H1 (cell line): ENCODE measurements around the gene STIM1.

ENCODE experiments used
- CHD1 ChIP-seq: IDR thresholded peaks from 2 replicates; pipeline ENCODE4 v1.6.1; 2012; ENCODE audit warnings: low read depth, low read length, improper control_type of control experiment
- CHD2 ChIP-seq: IDR thresholded peaks from 2 replicates; pipeline ENCODE4 v1.6.1; 2012; ENCODE audit warnings: low read length, improper control_type of control experiment
- EP300 ChIP-seq, 2 experiments: IDR thresholded peaks; 1 replicate in 1 of 2; 2 replicates in 1 of 2; pipeline ENCODE4 v1.6.1; 2011 to 2012; ENCODE audit warnings: low read depth in 2 of 2, low read length in 2 of 2, mild to moderate bottlenecking in 2 of 2, borderline replicate concordance in 1 of 2, inconsistent platforms in 1 of 2, moderate library complexity in 1 of 2
- EZH2 ChIP-seq: fragments of 200-600 bp; sonication (generic); IDR thresholded peaks from 2 replicates; pipeline ENCODE4 v1.7.1; 2012; ENCODE audit warnings: low read depth, mild to moderate bottlenecking, moderate library complexity, low read length, inconsistent platforms; ENCODE audit not compliant: severe bottlenecking
- JUN ChIP-seq: IDR thresholded peaks from 2 replicates; pipeline ENCODE4 v1.6.1; 2011; ENCODE audit warnings: low read depth, mild to moderate bottlenecking, improper control_type of control experiment, low read length
- JUND ChIP-seq: IDR thresholded peaks from 2 replicates; pipeline ENCODE4 v1.6.1; 2011; ENCODE audit warnings: mild to moderate bottlenecking, improper control_type of control experiment, low read length
- POLR2A ChIP-seq, 2 experiments: IDR thresholded peaks; 1 replicate in 1 of 2; 2 replicates in 1 of 2; pipeline ENCODE4 v1.6.1; 2011; ENCODE audit warnings: low read depth in 2 of 2, low read length in 2 of 2, mild to moderate bottlenecking in 2 of 2; ENCODE audit errors: control extremely low read depth in 1 of 2
- POLR2AphosphoS5 ChIP-seq: IDR thresholded peaks from 2 replicates; pipeline ENCODE4 v1.6.1; 2011; ENCODE audit warnings: low read depth, low read length
- RAD21 ChIP-seq, 2 experiments: IDR thresholded peaks in 1 of 2; conservative IDR thresholded peaks in 1 of 2; 2 replicates each; pipeline ENCODE4 v1.6.1; 2011; ENCODE audit warnings: low read depth in 2 of 2, low read length in 2 of 2, improper control_type of control experiment in 1 of 2, inconsistent platforms in 1 of 2, mild to moderate bottlenecking in 1 of 2, moderate library complexity in 1 of 2
- SP2 ChIP-seq: IDR thresholded peaks from 2 replicates; pipeline ENCODE4 v1.6.1; 2012; ENCODE audit warnings: mild to moderate bottlenecking, low read length, inconsistent platforms
- TF ChIP-seq, protein P1 (sequence below), 3 experiments: IDR thresholded peaks; 1 replicate in 2 of 3; 2 replicates in 1 of 3; pipeline versions ENCODE4 v1.5.1 to v1.6.1; 2011; ENCODE audit warnings: low read length in 3 of 3, mild to moderate bottlenecking in 3 of 3, inconsistent platforms in 2 of 3, low read depth in 1 of 3, moderate library complexity in 1 of 3; ENCODE audit not compliant: insufficient read depth in 1 of 3; ENCODE audit errors: control extremely low read depth in 1 of 3
- TF ChIP-seq, protein P2 (sequence below): IDR thresholded peaks from 2 replicates; pipeline ENCODE4 v1.6.1; 2011; ENCODE audit warnings: low read depth, mild to moderate bottlenecking, low read length; ENCODE audit not compliant: insufficient read depth
- TF ChIP-seq, protein P3 (sequence below): IDR thresholded peaks from 2 replicates; pipeline ENCODE4 v1.6.1; 2012; ENCODE audit warnings: inconsistent platforms
- TF ChIP-seq, protein P4 (sequence below): IDR thresholded peaks from 2 replicates; pipeline ENCODE4 v1.6.1; 2012; ENCODE audit warnings: low read length, inconsistent platforms

DNA sequence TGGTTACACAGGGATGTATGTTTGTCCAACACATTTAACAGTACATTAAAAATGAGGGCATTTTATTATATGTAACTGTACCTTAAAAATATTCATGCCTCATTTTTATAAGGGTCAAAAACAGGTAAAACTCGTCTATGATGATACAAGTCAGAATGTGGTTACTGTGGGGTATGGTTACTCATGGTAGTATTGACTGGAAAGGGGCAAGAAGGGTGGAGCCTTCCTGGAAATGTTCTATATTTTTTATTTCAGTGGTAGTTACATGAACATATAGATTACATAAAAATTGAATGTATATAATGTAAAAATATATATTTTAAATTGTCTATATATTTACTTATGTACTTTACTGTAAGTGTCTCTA lies 99.8 kb downstream of the STIM1 start:
- TF ChIP-seq, protein P1, sequence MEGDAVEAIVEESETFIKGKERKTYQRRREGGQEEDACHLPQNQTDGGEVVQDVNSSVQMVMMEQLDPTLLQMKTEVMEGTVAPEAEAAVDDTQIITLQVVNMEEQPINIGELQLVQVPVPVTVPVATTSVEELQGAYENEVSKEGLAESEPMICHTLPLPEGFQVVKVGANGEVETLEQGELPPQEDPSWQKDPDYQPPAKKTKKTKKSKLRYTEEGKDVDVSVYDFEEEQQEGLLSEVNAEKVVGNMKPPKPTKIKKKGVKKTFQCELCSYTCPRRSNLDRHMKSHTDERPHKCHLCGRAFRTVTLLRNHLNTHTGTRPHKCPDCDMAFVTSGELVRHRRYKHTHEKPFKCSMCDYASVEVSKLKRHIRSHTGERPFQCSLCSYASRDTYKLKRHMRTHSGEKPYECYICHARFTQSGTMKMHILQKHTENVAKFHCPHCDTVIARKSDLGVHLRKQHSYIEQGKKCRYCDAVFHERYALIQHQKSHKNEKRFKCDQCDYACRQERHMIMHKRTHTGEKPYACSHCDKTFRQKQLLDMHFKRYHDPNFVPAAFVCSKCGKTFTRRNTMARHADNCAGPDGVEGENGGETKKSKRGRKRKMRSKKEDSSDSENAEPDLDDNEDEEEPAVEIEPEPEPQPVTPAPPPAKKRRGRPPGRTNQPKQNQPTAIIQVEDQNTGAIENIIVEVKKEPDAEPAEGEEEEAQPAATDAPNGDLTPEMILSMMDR (IDR thresholded peaks at IDR 0.05; ENCODE audit: control extremely low read depth in 1 of 3, insufficient read depth in 1 of 3, low read depth in 1 of 3, low read length in 3 of 3), result no peak
- TF ChIP-seq CHD2 (no peak), POLR2AphosphoS5 (no peak), RAD21 (IDR thresholded peaks at IDR 0.05 in 1 of 2, conservative IDR thresholded peaks at IDR 0.05 in 1 of 2; ENCODE audit: low read depth in 2 of 2, low read length in 2 of 2) (no peak), EP300 (IDR thresholded peaks at IDR 0.05; ENCODE audit: borderline replicate concordance in 1 of 2, low read depth in 2 of 2, low read length in 2 of 2) (no peak), EZH2 (no peak), JUND (no peak), SP2 (no peak), POLR2A (IDR thresholded peaks at IDR 0.05; ENCODE audit: control extremely low read depth in 1 of 2, low read depth in 2 of 2, low read length in 2 of 2) (no peak), CHD1 (no peak), JUN (no peak)
- TF ChIP-seq, protein P2, sequence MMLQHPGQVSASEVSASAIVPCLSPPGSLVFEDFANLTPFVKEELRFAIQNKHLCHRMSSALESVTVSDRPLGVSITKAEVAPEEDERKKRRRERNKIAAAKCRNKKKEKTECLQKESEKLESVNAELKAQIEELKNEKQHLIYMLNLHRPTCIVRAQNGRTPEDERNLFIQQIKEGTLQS, result no peak
- TF ChIP-seq, protein P3, sequence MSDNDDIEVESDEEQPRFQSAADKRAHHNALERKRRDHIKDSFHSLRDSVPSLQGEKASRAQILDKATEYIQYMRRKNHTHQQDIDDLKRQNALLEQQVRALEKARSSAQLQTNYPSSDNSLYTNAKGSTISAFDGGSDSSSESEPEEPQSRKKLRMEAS, result no peak
- TF ChIP-seq, protein P4, sequence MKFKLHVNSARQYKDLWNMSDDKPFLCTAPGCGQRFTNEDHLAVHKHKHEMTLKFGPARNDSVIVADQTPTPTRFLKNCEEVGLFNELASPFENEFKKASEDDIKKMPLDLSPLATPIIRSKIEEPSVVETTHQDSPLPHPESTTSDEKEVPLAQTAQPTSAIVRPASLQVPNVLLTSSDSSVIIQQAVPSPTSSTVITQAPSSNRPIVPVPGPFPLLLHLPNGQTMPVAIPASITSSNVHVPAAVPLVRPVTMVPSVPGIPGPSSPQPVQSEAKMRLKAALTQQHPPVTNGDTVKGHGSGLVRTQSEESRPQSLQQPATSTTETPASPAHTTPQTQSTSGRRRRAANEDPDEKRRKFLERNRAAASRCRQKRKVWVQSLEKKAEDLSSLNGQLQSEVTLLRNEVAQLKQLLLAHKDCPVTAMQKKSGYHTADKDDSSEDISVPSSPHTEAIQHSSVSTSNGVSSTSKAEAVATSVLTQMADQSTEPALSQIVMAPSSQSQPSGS, result no peak
